ENCODE data around the gene MEPCE.
"Not testable (repeated sequence)": the region's sequence is repeated elsewhere in the genome, so short reads cannot be mapped to it uniquely, and the experiment has no call there.

Gene MEPCE

GRCh38 chr7:100434297-100435144 is 4.9 kb downstream of the MEPCE start:
- DNase-seq, result no peak

DNA sequence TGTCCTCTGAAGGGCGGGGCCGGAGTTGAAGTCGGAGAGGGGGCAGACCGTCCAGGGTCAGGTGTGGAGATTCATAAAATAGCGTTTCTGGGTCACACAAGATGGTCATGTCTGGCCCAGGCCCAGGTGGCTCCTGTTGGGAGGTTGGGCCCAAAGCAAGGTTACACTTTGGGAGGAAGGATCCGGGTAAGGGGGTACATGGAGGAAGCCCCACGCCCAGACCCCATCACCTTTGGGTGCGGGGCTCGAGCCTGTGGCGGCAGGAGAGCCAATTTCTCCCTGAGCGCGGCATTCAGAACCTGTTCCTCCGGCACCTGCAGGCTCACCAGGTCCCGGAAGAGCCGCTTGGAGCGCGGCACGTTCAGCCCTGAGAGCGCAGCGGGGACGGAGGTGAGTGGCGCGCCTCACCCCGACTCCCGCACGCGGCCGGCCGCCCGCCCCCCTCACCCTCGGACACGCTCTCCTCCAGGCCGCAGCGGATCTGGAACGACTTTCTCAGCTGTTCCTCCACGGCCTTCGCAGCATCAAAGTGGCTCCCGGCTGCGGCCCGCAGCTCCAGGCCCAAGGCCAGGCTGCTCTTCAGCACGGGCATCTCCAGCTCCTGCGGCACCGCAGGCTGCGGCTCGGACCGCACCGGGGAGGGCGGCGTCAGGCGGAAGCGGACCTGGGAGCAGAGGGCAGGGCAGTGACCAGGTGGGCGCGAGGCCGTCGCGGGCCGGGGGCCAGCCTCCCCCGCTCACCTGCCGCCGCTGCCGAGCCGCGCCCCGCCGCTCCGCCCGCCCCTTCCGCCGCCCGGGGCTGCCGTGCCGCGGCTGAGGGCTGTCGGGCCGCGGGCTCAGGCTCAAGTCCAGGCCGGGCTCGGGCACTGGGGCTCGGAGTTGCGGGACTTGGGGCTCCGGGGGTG is 6.0 kb downstream of the MEPCE start:
- no peak for DNase-seq

DNA sequence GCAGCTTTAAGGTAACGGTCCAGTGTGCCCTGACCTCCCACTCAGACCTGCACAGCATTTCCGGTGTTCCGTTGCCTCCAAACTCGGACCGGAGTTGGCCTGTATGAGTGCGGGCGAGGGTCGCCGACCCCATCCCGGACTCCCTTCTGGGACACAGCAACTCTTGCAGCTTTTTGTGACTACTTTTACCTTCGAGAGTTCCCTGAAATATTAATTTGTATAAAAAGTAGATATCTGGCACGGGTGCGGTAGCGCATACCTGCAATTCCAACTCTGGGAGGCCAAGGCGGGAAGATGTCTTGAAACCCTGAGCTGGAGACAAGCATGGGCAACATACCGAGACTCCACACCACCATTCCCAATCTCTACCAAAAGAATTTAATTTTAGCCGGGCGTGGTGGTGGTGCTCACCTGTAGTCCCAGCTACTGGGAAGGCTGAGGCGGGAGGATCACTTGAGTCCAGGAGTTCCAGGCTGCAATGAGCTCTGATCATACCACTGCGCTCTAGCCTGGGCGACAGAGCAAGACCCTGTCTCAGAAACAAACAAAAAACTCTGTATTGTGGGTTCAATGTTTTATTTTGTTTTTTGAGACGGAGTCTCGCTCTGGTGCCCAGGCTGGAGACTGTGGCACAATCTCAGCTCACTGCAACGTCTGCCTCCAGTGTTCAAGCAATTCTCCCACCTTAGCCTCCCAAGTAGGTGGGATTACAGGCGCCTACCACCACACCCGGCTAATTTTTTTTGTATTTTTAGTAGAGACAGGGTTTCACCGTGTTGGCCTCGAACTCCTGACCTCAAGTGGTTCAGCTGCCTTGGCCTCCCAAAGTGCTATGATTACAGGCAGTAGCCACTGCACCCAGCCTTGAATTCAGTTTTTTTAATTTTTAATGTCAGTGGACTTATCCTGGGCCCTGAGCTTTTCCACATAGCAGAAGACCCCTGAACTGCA is 7.8 kb downstream of the MEPCE start:
- no peak for DNase-seq

DNA sequence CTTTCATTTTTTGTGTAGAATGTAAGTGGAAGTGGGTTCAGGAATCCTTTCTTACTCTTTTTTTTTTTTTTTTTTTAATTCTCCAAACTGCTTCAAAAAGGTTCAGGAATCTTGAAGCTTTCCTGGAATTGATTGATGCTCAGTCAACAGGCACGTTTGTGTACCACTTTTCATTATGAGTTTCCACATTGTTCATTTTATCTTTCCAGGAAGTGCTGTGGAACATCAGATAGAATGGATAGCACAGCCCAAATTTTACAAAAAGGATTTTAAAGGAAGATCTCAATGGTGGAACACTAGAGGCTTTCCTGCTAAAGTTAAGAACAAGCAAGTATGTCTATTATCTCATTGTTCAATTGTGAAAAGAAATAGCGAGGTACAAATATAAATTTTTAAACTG is 8.5 kb downstream of the MEPCE start:
- no peak for DNase-seq

DNA sequence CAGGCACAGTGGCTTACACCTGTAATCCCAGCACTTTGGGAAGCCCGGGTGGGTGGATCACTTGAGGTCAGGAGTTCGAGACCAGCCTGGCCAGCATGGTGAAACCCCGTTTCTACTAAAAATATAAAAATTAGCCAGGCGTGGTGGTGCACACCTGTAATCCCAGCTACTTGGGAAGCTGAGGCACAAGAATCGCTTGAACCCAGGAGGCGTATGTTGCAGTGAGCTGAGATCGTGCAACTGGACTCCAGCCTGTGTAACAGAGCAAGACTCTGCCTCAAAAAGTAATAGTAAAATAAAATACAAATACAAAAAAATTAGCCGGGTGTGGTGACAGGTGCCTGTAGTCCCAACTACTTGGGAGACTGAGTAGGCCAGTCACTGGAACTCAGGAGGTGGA is 9.1 kb downstream of the MEPCE start:
- not testable (repeated sequence) for DNase-seq

- DNase-seq, result not testable (repeated sequence)
Observed at GRCh38 chr7:100439244-100439643, 9.6 kb downstream of the MEPCE start.

DNA sequence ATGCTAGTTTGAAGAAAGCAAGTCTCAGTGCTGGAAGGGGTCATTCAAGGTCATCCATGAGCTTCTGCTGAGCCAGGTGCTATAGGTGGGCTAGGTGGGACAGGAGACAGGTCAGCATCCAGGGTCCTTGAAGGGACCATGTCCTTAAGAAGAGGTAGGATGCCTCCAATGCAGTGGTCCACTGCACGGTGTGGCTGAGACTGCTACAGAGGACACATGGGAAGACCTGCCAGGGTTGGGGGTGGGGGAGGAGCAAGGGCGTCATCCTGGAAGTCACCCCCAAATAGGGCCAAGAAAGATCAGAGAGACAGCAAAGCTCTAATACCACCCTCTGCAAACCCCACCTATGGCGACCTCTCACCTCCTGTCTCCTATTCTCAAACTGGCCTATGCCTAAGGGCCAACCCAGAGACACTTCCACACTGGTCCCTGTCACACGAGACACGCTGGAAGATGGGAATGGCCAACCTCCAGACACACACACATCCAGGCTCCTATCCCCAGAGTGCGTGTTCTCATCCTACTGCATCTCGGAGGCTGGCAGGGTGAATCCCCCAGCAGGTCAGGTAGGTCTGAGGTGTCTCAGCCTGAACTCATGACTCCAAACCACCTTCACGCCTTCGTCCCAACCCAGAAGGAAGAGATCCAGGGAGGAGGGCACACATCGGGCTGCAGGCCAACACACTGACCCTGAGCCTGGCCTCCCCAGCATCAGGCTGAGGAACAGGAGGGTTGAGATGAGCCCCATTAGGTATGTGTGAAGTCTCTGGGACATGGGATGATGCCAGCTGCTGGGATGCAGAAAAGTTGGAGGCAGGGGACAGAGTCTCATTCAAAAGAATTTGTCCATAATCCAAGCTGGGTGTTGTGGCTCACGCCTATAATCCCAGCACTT is 12.3 kb downstream of the MEPCE start:
- DNase-seq, result no peak

GRCh38 chr7:100443096-100443840 is 13.6 kb downstream of the MEPCE start:
- no peak for DNase-seq

DNA sequence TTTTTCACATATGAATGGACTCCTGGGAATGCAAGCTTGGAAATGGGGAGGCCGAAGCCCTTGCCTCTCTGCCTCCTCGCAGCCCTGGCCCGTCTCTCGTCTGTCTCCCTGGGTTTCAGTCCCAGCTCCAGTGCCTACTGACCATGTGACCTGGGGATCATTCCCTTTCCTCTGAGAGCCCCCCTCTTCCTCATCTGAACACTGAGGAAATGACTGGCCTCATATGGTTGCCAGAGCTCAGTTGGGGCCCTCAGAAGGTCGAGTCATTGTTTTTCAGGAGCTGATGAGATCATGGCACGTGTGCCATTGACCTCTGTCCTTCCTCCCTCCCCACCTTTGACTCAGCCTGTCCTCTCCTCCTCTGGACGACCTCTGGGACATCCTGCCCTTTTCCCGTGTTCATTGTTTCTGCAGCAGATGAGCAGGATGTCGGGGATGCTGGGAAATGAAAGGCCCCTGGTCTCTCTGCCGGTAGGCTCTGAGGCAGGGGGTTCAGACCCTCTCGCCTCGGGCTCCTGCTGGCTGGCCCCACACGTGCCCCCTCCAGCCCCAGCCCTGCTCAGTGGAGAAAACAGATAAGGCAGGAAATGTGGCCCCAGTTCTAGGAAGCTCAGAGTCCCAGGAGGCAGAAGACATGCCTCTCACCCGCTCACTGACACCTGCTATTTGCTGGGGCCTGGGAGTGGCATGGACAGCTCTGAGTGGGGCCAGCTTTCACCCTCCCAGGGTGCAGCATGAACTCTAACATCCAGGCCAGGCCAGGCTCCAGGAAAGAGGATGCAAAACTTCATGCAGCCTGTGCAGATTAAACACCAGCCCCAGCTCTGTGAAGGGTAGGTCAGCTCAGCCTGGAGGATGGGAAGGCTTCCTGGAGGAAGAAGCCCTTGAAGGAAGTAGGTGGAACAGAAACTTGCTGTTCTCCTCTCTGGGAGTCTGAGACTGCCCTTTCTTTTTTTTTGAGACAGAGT is 15.0 kb downstream of the MEPCE start:
- peak; percentile 27 for DNase-seq

- no peak for DNase-seq
Observed at GRCh38 chr7:100446040-100446439, 16.4 kb downstream of the MEPCE start.

DNA sequence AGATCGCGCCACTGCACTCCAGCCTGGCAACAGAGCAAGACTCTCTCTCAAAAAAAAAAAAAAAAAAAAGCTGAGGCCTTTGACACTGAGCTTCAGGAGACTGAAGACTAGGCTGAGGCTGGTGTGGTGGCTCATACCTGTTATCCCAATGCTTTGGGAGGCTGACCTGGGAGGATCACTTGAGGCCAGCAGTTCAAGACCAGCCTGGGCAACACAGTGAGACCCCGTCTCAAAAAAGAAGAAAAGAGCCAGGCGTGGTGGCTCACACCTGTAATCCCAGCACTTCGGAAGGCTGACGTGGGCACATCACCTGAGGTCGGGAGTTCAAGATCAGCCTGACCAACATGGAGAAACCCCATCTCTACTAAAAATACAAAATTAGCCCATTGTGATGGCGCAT is 17.7 kb downstream of the MEPCE start:
- not testable (repeated sequence) for DNase-seq

DNA sequence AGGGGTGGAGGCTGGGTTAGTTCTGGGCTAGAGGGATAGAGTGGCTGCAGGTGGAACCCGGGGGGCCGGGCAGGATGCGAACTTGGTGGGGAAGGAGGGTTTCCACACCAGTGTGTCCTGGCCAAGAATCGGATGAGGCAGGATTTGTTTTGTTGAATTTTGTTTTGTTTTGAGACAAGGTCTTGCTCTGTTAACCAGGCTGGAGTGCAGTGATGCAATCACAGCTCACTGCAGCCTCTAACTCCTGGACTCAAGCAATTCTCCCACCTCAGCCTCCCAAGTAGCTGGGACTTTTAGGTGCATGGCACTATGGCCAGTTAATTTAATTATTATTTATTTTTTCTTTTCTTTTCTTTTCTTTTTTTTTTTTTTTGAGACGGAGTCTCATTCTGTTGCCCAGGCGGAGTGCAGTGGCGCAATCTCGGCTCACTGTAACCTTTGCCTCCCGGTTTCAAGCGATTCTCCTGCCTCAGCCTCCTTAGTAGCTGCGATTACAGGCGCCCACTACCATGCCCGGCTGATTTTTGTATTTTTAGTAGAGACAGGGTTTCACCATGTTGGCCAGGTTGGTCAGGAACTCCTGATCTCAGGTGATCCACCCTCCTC is 19.7 kb downstream of the MEPCE start:
- DNase-seq, result no peak

DNA sequence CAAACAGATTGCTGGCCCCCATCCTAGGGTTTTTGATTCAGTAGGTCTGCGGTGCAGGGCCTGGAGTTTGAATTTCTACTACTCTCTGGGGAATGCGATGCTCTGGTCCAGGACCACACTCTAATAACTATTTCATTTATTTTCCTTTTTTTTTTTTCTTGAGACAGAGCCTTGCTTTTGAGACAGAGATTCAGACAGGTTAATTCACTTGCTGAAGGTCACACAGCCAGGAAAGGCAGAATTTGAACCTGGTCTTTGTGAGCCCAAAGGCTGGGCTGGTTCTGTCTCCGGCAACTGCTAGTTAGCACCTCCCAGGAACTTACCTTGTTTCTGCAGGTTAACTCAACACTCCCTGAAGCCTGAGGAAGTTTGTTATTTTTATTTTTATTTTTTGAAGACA is 22.9 kb downstream of the MEPCE start:
- no peak for DNase-seq

- DNase-seq, result not testable (repeated sequence)
Observed at GRCh38 chr7:100453854-100454253, 24.2 kb downstream of the MEPCE start.

DNA sequence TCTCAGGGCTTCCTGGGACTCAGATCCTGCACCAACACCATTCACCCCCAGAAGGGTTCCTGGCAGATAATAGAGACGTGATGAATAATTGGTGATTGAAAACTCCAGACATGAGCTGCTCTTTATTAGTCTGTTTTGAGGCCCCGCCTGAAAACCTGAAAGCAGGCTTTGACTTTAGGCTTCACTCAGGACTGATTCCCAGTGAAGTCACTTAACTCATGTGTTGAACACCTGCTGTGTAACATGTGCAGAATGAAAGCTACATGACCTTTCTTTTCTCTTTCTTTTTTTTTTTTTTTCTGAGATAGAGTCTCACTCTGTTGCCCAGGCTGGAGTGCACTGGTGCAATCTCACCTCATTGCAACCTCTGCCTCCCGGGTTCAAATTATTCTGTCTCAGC is 25.6 kb downstream of the MEPCE start:
- DNase-seq, result no peak

GRCh38 chr7:100456562-100456961 is 26.9 kb downstream of the MEPCE start:
- no peak for DNase-seq

DNA sequence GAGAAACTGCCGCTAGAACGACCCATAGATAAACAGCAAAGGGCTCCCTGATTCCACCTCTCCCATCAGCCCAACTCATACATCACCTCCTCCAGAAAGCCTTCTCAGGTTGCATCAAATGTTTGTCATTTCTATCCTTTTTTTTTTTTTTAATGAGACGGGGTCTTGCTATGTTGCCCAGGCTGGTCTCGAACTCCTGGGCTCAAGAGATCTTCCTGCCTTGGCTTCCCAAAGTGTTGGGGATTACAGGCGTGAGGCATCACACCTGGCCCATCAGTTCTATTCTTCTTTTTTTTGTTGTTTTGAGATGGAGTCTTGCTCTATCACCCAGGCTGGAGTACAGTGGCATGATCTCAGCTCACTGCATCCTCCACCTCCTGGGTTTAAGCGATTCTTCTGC is 27.4 kb downstream of the MEPCE start:
- DNase-seq, result no peak

DNA sequence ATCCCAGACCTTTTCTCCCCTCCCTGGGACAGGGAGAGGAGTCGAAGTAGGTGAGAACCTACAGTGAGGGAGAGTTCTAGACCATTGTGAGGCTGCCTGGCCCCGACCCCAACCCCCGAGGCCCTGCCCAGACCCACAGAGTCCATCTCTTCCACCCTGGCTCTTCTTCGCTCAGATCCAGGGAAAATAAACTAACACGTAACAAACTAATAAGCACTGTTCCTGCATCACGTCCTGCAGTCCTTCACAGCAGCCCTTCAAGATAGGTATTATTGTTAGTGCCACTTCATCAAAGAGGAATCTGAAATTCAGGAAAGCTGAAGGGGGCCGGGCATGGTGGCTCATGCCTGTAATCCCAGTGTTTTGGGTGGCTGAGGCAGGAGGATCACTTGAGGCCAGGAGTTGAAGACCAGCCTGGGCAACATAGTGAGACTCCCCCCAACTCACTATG is 34.6 kb downstream of the MEPCE start, which contains the start of gene SPACDR:
Gene SPACDR, minus strand, starts transcription at position 51 of the 451 bp plus-strand sequence. CDS start 235 bp downstream, outside the sequence.
- no peak for DNase-seq

- DNase-seq, result no peak
Observed at GRCh38 chr7:100464791-100465190, 35.2 kb downstream of the MEPCE start.
